HG03558 (cell line): ENCODE measurements around the gene PHACTR4.
"Not testable (repeated sequence)": the region's sequence is repeated elsewhere in the genome, so short reads cannot be mapped to it uniquely, and the experiment has no call there.

ENCODE experiments used
- ATAC-seq: cut with Tn5 transposase; IDR thresholded peaks from one replicate; pipeline ENCODE4 v1.9.1; 2021; ENCODE audit warnings: moderate number of reproducible peaks; ENCODE audit not compliant: unreplicated experiment; ENCODE audit errors: extremely low read depth

Gene PHACTR4

DNA sequence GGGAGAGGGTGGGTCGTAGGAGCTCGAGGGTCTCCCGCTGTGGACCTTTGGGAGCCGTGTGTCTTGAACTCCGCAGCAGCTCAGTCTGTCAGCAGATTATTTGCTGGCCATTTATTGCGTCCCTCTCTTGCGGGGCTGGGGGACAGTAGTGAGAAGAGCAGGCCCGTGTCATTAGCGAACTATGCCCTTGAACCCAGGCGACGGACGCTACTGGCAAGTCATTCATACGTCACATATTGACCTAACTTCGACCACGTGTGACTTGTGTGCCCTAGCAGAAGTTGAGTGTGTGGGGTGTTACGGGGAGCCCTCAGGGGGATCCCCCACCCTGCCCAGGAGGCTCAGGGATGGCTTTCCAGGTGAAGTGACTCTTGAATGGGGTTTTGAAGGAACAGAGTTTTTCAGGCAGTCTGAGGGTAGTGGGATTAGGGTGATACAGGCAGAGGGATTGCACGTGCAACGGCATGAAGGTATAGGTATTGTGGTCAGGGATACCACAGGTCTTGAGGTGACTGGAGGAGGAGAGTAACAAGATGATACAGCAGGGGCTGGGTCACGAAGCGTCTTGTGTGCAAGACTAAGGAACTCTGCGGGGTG, 149.3 kb downstream of the PHACTR4 start:
- ATAC-seq = no peak

DNA sequence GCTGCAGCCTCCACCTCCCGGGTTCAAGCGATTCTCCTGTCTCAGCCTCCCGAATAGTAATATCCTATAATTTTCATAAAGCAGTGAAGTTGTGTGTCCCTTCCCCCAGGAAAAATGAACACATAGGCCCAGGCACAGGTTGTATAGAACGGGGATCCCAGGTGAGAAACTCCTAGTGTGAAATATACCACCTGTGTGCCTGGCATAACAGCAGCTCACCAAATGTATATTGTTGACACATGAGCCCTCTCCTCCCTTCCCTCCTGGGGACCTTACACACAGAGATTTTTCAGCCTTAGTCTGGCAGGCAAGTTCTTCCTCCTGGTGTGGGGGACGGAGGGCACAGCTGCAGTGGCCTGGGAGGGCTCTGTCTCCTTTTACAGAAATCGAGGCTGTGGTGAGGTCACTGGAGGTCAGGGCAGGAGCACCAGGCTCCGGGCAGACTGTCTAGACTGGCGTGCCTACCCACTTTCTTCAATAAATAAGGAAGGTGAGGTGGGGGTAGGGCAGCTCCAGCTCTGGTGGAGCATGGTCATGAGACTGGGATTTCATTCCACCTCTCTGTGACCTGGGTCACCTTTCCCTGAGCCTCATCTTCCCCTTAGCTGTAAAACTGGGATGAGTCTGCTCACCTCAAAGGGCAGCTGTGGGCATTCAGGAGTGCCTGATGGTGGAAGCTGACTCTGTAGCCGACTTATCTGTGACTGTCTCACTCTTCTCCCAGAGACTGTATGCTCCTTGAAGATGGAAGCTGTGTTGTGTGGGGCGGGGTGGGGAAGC, 150.6 kb downstream of the PHACTR4 start:
- ATAC-seq = no peak

GRCh38 chr1:28520796-28521195, 151.3 kb downstream of the PHACTR4 start:
- not testable (repeated sequence) for ATAC-seq

DNA sequence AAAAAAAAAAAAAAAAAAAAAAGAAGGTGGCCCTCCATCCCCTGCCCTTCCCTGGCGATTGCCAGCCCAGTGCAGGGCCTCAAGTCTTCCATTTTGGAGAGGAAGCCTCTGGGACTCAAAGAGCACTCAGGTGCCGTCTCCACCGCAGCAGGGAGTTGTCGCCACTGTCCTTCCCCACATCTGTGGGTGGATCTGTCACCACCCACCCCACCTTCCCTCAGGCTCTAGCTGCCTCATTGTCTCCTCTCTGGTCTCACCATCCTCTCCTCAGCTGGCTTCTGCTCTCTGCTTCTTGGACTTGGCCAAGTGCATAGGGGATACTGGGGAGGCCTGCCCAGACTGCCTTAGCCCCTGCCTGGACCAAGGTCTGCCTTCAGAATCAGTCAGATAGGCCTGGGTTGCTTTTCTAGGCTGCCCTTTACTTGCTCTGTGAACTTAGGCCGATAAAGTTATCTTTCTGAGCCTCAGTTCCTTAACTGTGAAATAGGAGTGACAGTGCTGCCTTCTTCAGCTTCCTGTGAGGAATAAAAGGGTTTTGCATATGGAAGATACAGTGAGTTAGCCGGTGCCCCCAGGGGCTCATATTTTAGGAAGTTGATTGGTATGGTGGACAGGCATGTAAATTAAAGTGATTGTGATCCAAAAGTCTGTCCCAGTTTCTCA, 152.1 kb downstream of the PHACTR4 start:
- ATAC-seq = no peak

DNA sequence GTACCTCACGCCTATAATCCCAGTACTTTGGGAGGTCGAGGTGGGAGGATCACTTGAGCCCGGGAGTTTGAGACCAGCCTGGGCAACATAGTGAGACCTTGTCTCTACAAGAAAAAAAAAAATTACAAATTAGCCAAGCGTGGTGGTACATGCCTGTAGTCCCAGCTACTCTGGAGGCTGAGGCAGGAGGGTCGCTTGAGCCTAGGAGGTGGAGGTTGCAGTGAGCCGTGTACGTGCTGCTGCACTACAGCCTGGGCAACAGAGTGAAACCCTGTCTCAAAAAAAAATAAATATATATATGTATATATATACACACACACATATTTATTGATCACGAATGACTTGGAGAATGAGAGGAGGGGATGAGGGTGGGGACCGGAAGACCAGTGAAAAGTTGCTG, 153.0 kb downstream of the PHACTR4 start:
- ATAC-seq = not testable (repeated sequence)

- ATAC-seq = not testable (repeated sequence)
These were observed 155.6 kb downstream of the PHACTR4 start for GRCh38 chr1:28525002-28525642.

- no peak for ATAC-seq
These were observed 157.3 kb downstream of the PHACTR4 start for GRCh38 chr1:28526886-28527285.

DNA sequence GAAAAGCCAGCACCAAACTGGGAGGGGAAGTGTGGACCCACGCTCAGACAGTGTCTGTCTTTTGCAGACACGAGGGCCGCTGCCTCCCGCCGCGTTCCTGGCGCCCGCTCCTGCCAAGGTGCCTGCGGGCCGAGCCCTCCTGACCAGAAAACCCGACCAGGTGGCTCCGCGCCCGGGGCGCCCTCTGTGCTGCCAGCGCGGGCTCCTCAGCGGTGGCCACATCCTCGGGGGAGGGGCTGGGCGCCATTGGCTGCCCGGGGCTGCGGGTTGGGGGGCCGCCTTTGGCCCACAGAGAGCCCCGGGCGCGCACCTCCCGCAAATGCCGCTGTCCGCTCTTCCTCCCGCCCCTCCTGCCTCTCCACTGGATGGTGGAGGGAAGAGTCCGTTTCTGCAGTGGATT, 160.9 kb downstream of the PHACTR4 start:
- ATAC-seq = no peak

DNA sequence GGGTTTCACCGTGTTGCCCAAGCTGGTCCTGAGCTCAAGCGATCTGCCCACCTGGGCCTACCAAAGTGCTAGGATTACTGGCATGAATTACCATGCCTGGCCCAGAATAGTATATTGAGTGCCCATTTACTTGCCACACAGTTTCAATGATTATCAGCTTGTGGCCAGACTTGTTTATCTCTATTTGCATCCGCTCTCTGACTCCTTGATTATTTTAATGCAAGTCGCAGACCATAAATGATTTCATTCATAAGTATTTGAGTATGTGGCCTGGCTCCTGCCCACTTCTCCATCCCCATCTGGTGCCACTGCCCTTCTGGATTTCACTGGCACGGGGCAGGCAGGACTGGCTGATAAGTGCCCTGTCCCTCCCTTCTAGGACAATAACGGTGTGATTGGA, 165.1 kb downstream of the PHACTR4 start:
- ATAC-seq = no peak

DNA sequence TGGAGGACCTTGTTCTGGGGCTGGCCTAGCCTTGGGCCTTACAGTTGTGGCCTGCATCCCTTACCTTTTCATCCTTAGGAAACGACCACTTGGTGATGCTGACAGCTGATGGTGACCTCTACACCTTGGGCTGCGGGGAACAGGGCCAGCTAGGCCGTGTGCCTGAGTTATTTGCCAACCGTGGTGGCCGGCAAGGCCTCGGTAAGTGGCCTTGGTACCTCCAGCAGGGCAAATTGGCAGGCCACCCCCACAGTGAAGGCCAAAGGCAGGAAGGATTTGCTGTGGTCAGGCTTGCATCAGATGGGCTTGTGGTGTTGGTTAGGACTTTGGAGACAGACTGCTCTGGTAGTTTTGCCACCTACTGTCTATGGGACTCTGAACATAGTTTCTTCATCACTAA, 165.6 kb downstream of the PHACTR4 start:
- no peak for ATAC-seq

DNA sequence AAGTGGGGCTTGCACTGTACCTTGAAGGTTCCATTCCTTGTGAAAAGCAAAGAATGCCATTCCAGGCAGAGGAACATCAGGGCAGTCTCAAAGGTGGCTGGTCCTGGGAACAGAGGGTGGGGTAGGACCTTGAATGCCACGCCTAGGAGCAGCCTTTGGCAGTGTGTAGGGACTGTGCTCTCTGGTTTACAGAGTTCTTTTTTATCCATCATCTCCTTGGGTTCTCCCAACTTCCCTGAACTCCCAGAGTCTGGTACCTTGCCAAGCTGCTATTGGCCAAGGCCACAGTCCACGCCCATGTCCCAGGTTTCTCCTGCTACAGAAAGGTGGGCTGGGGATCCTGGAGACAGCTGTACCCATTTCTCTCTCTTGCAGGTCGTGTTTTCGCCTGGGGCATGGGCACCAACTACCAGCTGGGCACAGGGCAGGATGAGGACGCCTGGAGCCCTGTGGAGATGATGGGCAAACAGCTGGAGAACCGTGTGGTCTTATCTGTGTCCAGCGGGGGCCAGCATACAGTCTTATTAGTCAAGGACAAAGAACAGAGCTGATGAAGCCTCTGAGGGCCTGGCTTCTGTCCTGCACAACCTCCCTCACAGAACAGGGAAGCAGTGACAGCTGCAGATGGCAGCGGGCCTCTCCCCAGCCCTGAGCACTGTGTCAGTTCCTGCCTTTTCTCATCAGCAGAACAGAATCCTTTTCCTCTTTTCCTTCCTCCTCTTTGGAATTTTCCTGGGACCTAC, 168.1 kb downstream of the PHACTR4 start:
- ATAC-seq = no peak

DNA sequence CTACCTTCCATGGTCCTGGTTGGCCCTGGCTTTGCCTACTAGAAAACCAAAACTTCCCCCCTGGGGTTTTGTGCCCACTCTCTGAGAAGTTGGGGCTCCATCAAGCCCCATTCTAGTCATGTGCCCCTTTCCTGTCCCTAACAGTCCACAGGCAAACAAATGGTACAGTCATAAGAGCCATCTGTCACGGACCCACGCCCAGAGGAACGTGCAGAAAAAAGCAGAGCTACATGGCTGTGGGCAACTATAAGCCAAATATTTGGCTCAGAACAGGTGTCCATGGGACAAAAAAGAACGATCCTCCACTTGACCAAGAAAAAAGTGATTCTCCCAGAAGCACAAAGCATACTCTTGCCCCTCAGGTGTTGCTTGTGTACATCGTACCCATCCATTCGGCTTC, 168.7 kb downstream of the PHACTR4 start:
- no peak for ATAC-seq

- no peak for ATAC-seq
These were observed 171.1 kb downstream of the PHACTR4 start for GRCh38 chr1:28540651-28541050.

GRCh38 chr1:28541414-28542015, 172.0 kb downstream of the PHACTR4 start:
- ATAC-seq = not testable (repeated sequence)

GRCh38 chr1:28545246-28545628, 175.7 kb downstream of the PHACTR4 start:
- no peak for ATAC-seq

DNA sequence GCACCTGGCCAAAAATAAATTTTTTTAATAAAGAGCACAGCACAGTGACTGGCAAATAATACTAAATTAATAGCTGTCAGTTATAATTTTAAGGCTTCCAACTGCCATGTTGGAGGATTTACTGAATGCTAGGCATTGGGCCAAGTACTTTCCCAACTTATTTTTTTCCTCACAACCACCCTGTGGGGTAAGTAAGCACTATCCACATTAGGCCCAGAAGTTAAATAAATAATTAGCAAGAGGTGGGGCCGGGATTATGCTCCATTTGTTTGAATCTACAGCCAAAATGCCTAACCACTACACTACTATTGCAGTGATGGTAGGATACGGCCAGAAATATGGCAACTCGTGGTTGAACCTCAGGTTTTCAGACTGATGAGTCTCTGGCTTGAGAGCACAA, 178.8 kb downstream of the PHACTR4 start:
- no peak for ATAC-seq
